Measurements from ENCODE around the gene APBA2.

Gene APBA2

GRCh38 chr15:28935316-28935715 lies 49.5 kb downstream of the APBA2 start:
- DNase-seq (ENCODE audit: low read depth in 2 of 2): peak in 1 of 2 donors; percentile 27

GRCh38 chr15:28936081-28936480 lies 50.3 kb downstream of the APBA2 start:
- no peak for DNase-seq (ENCODE audit: low read depth in 2 of 2)

- no peak for DNase-seq (ENCODE audit: low read depth in 2 of 2)
Measured at GRCh38 chr15:28936481-28936881, 50.7 kb downstream of the APBA2 start.

GRCh38 chr15:28937271-28937670 lies 51.5 kb downstream of the APBA2 start:
- DNase-seq (ENCODE audit: low read depth in 2 of 2): no peak

GRCh38 chr15:28942046-28942445 lies 56.3 kb downstream of the APBA2 start:
- DNase-seq (ENCODE audit: low read depth in 2 of 2): no peak

- no peak for DNase-seq (ENCODE audit: low read depth in 2 of 2)
Measured at GRCh38 chr15:28942571-28942970, 56.8 kb downstream of the APBA2 start.

- no peak for DNase-seq (ENCODE audit: low read depth in 2 of 2)
Measured at GRCh38 chr15:28943146-28943545, 57.4 kb downstream of the APBA2 start.

- no peak for DNase-seq (ENCODE audit: low read depth in 2 of 2)
Measured at GRCh38 chr15:28943611-28944230, 57.9 kb downstream of the APBA2 start.

- no peak for DNase-seq (ENCODE audit: low read depth in 2 of 2)
Measured at GRCh38 chr15:28944286-28944685, 58.5 kb downstream of the APBA2 start.

- no peak for DNase-seq (ENCODE audit: low read depth in 2 of 2)
Measured at GRCh38 chr15:28944696-28945300, 59.0 kb downstream of the APBA2 start.

- DNase-seq (ENCODE audit: low read depth in 2 of 2): no peak
Measured at GRCh38 chr15:28945626-28946230, 60.0 kb downstream of the APBA2 start.

GRCh38 chr15:28946803-28947202 lies 61.0 kb downstream of the APBA2 start:
- no peak for DNase-seq (ENCODE audit: low read depth in 2 of 2)

GRCh38 chr15:28947221-28947674 lies 61.5 kb downstream of the APBA2 start:
- DNase-seq (ENCODE audit: low read depth in 2 of 2): no peak

GRCh38 chr15:28948036-28948435 lies 62.3 kb downstream of the APBA2 start:
- DNase-seq (ENCODE audit: low read depth in 2 of 2): no peak

- no peak for DNase-seq (ENCODE audit: low read depth in 2 of 2)
Measured at GRCh38 chr15:28950916-28951315, 65.1 kb downstream of the APBA2 start.

- DNase-seq (ENCODE audit: low read depth in 2 of 2): no peak
Measured at GRCh38 chr15:28952666-28953491, 67.1 kb downstream of the APBA2 start.

GRCh38 chr15:28953573-28954195 lies 67.9 kb downstream of the APBA2 start:
- no peak for DNase-seq (ENCODE audit: low read depth in 2 of 2)

GRCh38 chr15:28954466-28955159 lies 68.8 kb downstream of the APBA2 start:
- no peak for DNase-seq (ENCODE audit: low read depth in 2 of 2)

- DNase-seq (ENCODE audit: low read depth in 2 of 2): no peak
Measured at GRCh38 chr15:28955160-28955992, 69.6 kb downstream of the APBA2 start.

GRCh38 chr15:28955993-28956421 lies 70.2 kb downstream of the APBA2 start:
- DNase-seq (ENCODE audit: low read depth in 2 of 2): no peak

Measured in stimulated activated CD4-positive, alpha-beta T cell treated with anti-CD3 and anti-CD28 coated beads, Interleukin-4, amount 100 ng/mL, for 48 hours (primary cell).